Islet of Langerhans (tissue), 1 donor: ENCODE results near the gene MRPS33.
A peak's percentile ranks its signal among the peaks of the same experiment; 100 is the strongest.
"Not testable (repeated sequence)": the region's sequence is repeated elsewhere in the genome, so short reads cannot be mapped to it uniquely, and the experiment has no call there.

ENCODE experiments used
- FAIRE-seq: peaks from one replicate; lab custom pipeline; 2011; peaks lifted over from hg19 to GRCh38; lab: Jason Lieb, UNC

Gene MRPS33

GRCh38 chr7:141014524-141015395 lies at the start of gene MRPS33:
MRPS33 (minus strand) TSS chr7:141014952; CDS start chr7:141010633, 4,319 bp downstream.
- FAIRE-seq, result peak; percentile 75

- FAIRE-seq, result no peak
Observed at GRCh38 chr7:141057788-141058187, 43.0 kb upstream of the MRPS33 start.

- FAIRE-seq, result no peak
Observed at GRCh38 chr7:141055146-141055545, 40.4 kb upstream of the MRPS33 start.

GRCh38 chr7:141053626-141054025 lies 38.9 kb upstream of the MRPS33 start:
- FAIRE-seq, result no peak

- FAIRE-seq, result no peak
Observed at GRCh38 chr7:141045842-141046620, 31.3 kb upstream of the MRPS33 start.

GRCh38 chr7:141045126-141045841 lies 30.5 kb upstream of the MRPS33 start:
- no peak for FAIRE-seq

GRCh38 chr7:141043616-141044015 lies 28.9 kb upstream of the MRPS33 start:
- FAIRE-seq, result no peak

- FAIRE-seq, result no peak
Observed at GRCh38 chr7:141042222-141043193, 27.8 kb upstream of the MRPS33 start.

GRCh38 chr7:141039376-141039775 lies 24.6 kb upstream of the MRPS33 start:
- FAIRE-seq, result no peak

- not testable (repeated sequence) for FAIRE-seq
Observed at GRCh38 chr7:141038100-141038499, 23.3 kb upstream of the MRPS33 start.

- FAIRE-seq, result not testable (repeated sequence)
Observed at GRCh38 chr7:141032539-141033323, 18.0 kb upstream of the MRPS33 start.

- no peak for FAIRE-seq
Observed at GRCh38 chr7:141028767-141029166, 14.0 kb upstream of the MRPS33 start.

- no peak for FAIRE-seq
Observed at GRCh38 chr7:141027043-141027442, 12.3 kb upstream of the MRPS33 start.

GRCh38 chr7:141024668-141025067 lies 9.9 kb upstream of the MRPS33 start:
- no peak for FAIRE-seq

GRCh38 chr7:141023295-141023694 lies 8.5 kb upstream of the MRPS33 start:
- no peak for FAIRE-seq

GRCh38 chr7:141017555-141017954 lies 2.8 kb upstream of the MRPS33 start:
- no peak for FAIRE-seq

- no peak for FAIRE-seq
Observed at GRCh38 chr7:141016349-141016748, 1.6 kb upstream of the MRPS33 start.

GRCh38 chr7:141014125-141014523 lies 628 bp downstream of the MRPS33 start:
- FAIRE-seq, result no peak

- no peak for FAIRE-seq
Observed at GRCh38 chr7:141013345-141013715, 1.4 kb downstream of the MRPS33 start.

GRCh38 chr7:141012696-141013344 lies 1.9 kb downstream of the MRPS33 start:
- FAIRE-seq, result no peak
